Mesothelial cell of epicardium (in vitro differentiated cells): ENCODE results near the gene EPHB3. TPM values are rescaled to one million over a fixed set of nuclear protein-coding genes. Genes with fewer than 3 reads are reported as not detected.
"Not testable (repeated sequence)": the region's sequence is repeated elsewhere in the genome, so short reads cannot be mapped to it uniquely, and the experiment has no call there.

Experiments used
- DNase-seq, 2 experiments: peaks; one replicate each; pipeline ENCODE4 v3.0.0; 2021; ENCODE audit warnings: low spot score in 2 of 2; ENCODE audit not compliant: unreplicated experiment in 2 of 2
- H3K27ac Mint-ChIP-seq: 2 replicates; pipeline ENCODE4 v1.8.0; 2021; ENCODE audit warnings: mixed read lengths
- H3K27me3 Mint-ChIP-seq: 2 replicates; pipeline ENCODE4 v1.8.0; 2021; ENCODE audit warnings: low read depth, mixed read lengths
- H3K36me3 Mint-ChIP-seq: 2 replicates; pipeline ENCODE4 v1.8.0; 2021; ENCODE audit warnings: mixed read lengths
- H3K4me1 Mint-ChIP-seq: 2 replicates; pipeline ENCODE4 v1.8.0; 2021; ENCODE audit warnings: mixed read lengths
- H3K4me3 Mint-ChIP-seq: 2 replicates; pipeline ENCODE4 v1.8.0; 2021; ENCODE audit warnings: mild to moderate bottlenecking, moderate library complexity, mixed read lengths
- H3K9me3 Mint-ChIP-seq: 2 replicates; pipeline ENCODE4 v1.8.0; 2021; ENCODE audit warnings: mixed read lengths
- total RNA-seq: library from RNA; stranded (reverse); gene quantifications from 3 replicates; pipeline ENCODE4 v1.2.1, GENCODE V29; 2021
- TF ChIP-seq, protein P1 (sequence below): fragments of 200-600 bp; sonication (generic); IDR thresholded peaks from one replicate; pipeline ENCODE4 v1.5.0; 2021; ENCODE audit warnings: antibody characterized with exemption; ENCODE audit not compliant: unreplicated experiment

Gene EPHB3
- total RNA-seq, 1 donor from 2014 or later: 115 TPM

- Mint-ChIP-seq H3K27ac (peak overlapping the region; percentile 85), H3K9me3 (no peaks in the 10 kb centered on the region), H3K4me1 (peaks cover 36% of the 10 kb centered on the region), H3K4me3 (no peak overlapping the region), H3K36me3 (no peaks in the 10 kb centered on the region), H3K27me3 (no peaks in the 10 kb centered on the region)
- TF ChIP-seq, protein P1, sequence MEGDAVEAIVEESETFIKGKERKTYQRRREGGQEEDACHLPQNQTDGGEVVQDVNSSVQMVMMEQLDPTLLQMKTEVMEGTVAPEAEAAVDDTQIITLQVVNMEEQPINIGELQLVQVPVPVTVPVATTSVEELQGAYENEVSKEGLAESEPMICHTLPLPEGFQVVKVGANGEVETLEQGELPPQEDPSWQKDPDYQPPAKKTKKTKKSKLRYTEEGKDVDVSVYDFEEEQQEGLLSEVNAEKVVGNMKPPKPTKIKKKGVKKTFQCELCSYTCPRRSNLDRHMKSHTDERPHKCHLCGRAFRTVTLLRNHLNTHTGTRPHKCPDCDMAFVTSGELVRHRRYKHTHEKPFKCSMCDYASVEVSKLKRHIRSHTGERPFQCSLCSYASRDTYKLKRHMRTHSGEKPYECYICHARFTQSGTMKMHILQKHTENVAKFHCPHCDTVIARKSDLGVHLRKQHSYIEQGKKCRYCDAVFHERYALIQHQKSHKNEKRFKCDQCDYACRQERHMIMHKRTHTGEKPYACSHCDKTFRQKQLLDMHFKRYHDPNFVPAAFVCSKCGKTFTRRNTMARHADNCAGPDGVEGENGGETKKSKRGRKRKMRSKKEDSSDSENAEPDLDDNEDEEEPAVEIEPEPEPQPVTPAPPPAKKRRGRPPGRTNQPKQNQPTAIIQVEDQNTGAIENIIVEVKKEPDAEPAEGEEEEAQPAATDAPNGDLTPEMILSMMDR: no peak
- no peak for DNase-seq
Observed at GRCh38 chr3:184611607-184612281, 50.2 kb downstream of the EPHB3 start.

DNA sequence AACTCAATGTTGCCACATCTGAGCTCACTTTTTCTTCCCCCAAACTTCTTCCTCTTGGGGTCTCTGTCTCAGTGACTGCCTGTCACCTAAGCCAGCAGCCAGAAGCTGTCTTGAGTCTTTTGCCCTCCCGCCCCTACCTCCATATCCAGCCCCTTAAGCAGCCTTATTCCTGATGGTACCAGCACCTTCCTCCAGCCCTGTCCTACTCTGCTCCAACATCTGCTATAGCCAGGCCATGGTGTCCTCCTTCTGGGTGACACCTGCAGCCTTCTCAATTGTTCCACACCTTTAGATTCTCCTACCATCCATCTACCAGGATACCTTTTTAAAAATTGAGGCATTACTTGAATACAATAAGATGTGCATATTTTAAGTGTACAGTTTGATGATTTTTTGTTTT lies 53.8 kb downstream of the EPHB3 start:
- peaks cover 46% of the 10 kb centered on the region for H3K4me1 Mint-ChIP-seq
- no peaks in the 10 kb centered on the region for H3K9me3 Mint-ChIP-seq
- DNase-seq: no peak
- H3K36me3 Mint-ChIP-seq: no peaks in the 10 kb centered on the region
- H3K27ac Mint-ChIP-seq: no peak overlapping the region
- H3K4me3 Mint-ChIP-seq: no peak overlapping the region
- TF ChIP-seq, protein P1: no peak
- no peaks in the 10 kb centered on the region for H3K27me3 Mint-ChIP-seq

- Mint-ChIP-seq H3K4me3 (no peak overlapping the region), H3K36me3 (no peaks in the 10 kb centered on the region), H3K27me3 (no peaks in the 10 kb centered on the region), H3K9me3 (no peaks in the 10 kb centered on the region), H3K4me1 (peaks cover 45% of the 10 kb centered on the region), H3K27ac (peak overlapping the region; percentile 31)
- DNase-seq: no peak
- TF ChIP-seq, protein P1: no peak
Observed at GRCh38 chr3:184616436-184616835, 54.9 kb downstream of the EPHB3 start.

DNA sequence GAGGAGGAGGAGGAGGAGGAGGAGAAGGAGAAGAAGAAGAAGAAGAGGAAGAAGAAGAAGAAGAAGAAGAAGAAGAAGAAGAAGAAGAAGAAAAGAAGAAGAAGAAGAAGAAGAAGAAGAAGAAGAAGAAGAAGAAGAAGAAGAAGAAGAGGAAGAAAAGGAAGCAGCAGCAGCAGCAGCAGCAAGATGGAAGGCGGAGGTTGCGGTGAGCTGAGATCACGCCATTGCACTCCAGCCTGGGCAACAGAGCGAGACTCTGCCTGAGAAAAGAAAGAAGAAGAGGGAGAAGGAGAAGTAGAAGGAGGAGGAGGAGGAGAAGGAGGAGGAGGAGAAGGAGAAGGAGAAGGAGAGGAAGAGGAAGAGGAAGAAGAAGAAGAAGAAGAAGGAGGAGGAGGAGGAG lies 55.7 kb downstream of the EPHB3 start:
- not testable (repeated sequence) for H3K36me3 Mint-ChIP-seq, H3K27me3 Mint-ChIP-seq, H3K27ac Mint-ChIP-seq, DNase-seq, H3K9me3 Mint-ChIP-seq, H3K4me3 Mint-ChIP-seq
- peaks cover 42% of the 10 kb centered on the region for H3K4me1 Mint-ChIP-seq

- H3K27me3 Mint-ChIP-seq: no peaks in the 10 kb centered on the region
- no peak for DNase-seq
- TF ChIP-seq, protein P1: no peak
- peaks cover 39% of the 10 kb centered on the region for H3K4me1 Mint-ChIP-seq
- H3K36me3 Mint-ChIP-seq: no peaks in the 10 kb centered on the region
- H3K27ac Mint-ChIP-seq: peak overlapping the region; percentile 0
- H3K4me3 Mint-ChIP-seq: no peak overlapping the region
- no peaks in the 10 kb centered on the region for H3K9me3 Mint-ChIP-seq
Observed at GRCh38 chr3:184618811-184619210, 57.2 kb downstream of the EPHB3 start.

DNA sequence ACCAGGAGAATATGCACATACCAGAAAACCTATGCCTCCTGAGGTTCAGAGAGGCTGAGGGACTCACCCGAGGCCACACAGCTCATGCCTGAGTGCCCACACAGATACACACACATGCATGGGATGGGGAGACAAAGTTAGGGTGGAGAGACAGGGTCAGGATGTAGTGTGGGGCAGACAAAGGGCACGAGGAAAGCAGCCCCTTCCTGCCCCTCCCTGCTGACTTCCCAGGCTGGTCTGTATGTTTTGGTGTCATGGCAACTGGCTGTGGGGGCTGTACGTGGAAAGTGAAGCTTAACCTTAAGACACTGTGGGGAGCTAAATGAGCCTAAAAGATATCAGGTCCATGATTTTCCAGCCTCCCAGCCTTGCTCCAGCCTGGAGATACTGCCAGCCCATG lies 57.8 kb downstream of the EPHB3 start:
- H3K4me1 Mint-ChIP-seq: peaks cover 39% of the 10 kb centered on the region
- H3K9me3 Mint-ChIP-seq: no peaks in the 10 kb centered on the region
- TF ChIP-seq, protein P1: no peak
- no peak for DNase-seq
- peak overlapping the region; percentile 0 for H3K27ac Mint-ChIP-seq
- H3K27me3 Mint-ChIP-seq: no peaks in the 10 kb centered on the region
- no peak overlapping the region for H3K4me3 Mint-ChIP-seq
- no peaks in the 10 kb centered on the region for H3K36me3 Mint-ChIP-seq
